Keratinocyte (primary cell): ENCODE measurements around the gene BSG. TPM values are rescaled to one million over a fixed set of nuclear protein-coding genes. Genes with fewer than 3 reads are reported as not detected.

ENCODE experiments used
- DNase-seq: peaks from one replicate; pipeline ENCODE4 v3.0.0-alpha.2; 2011; ENCODE audit warnings: low read depth, missing footprints, low spot score
- FAIRE-seq: peaks from 2 replicates; lab custom pipeline; 2011; peaks lifted over from hg19 to GRCh38; lab: Jason Lieb, UNC
- H2AFZ ChIP-seq: 2 replicates; pipeline ENCODE4 v1.6.0; 2012; ENCODE audit warnings: low read length, control low read depth, inconsistent platforms; ENCODE audit not compliant: control insufficient read depth
- H3K27ac ChIP-seq: 2 replicates; pipeline ENCODE4 v1.5.1; 2011; ENCODE audit warnings: low read length; ENCODE audit not compliant: control insufficient read depth, insufficient read depth
- H3K27me3 ChIP-seq: 3 replicates; pipeline ENCODE4 v1.6.0; 2011; ENCODE audit warnings: low read length; ENCODE audit not compliant: control insufficient read depth, insufficient read depth; ENCODE audit errors: extremely low read depth
- H3K36me3 ChIP-seq, 2 experiments: 2 replicates in 1 of 2; 3 replicates in 1 of 2; pipeline ENCODE4 v1.5.1; 2011; ENCODE audit warnings: low read length in 2 of 2, mild to moderate bottlenecking in 1 of 2; ENCODE audit not compliant: control insufficient read depth in 2 of 2, insufficient read depth in 2 of 2; ENCODE audit errors: extremely low read depth in 1 of 2
- H3K4me1 ChIP-seq: 3 replicates; pipeline ENCODE4 v1.5.1; 2011; ENCODE audit warnings: low read length; ENCODE audit not compliant: control insufficient read depth, insufficient read depth; ENCODE audit errors: extremely low read depth
- H3K4me2 ChIP-seq: 3 replicates; pipeline ENCODE4 v1.6.0; 2011; ENCODE audit warnings: low read depth, low read length; ENCODE audit not compliant: control insufficient read depth, insufficient read depth; ENCODE audit errors: extremely low read depth
- H3K4me3 ChIP-seq, 3 experiments: fragments of 200-600 bp in 1 of 3; sonication (generic) in 1 of 3; 2 replicates in 2 of 3; 3 replicates in 1 of 3; pipeline ENCODE4 v1.5.1; 2011 to 2016; ENCODE audit warnings: low read length in 3 of 3, mild to moderate bottlenecking in 3 of 3, control low read depth in 2 of 3, inconsistent platforms in 1 of 3, low read depth in 1 of 3, mixed read lengths in 1 of 3, mixed run types in 1 of 3, moderate library complexity in 1 of 3; ENCODE audit not compliant: control insufficient read depth in 2 of 3, insufficient read depth in 2 of 3; ENCODE audit errors: extremely low read depth in 1 of 3
- H3K79me2 ChIP-seq: 2 replicates; pipeline ENCODE4 v1.6.0; 2012; ENCODE audit warnings: low read length; ENCODE audit not compliant: control insufficient read depth, insufficient read depth
- H3K9ac ChIP-seq: 3 replicates; pipeline ENCODE4 v1.6.0; 2011; ENCODE audit warnings: low read length; ENCODE audit not compliant: control insufficient read depth, insufficient read depth; ENCODE audit errors: extremely low read depth
- H3K9me1 ChIP-seq: 3 replicates; pipeline ENCODE4 v1.6.0; 2011; ENCODE audit warnings: low read length; ENCODE audit not compliant: control insufficient read depth, insufficient read depth; ENCODE audit errors: extremely low read depth
- H3K9me3 ChIP-seq: 2 replicates; pipeline ENCODE4 v1.5.1; 2012; ENCODE audit warnings: low read depth, low read length; ENCODE audit not compliant: control insufficient read depth
- H4K20me1 ChIP-seq: 3 replicates; pipeline ENCODE4 v1.6.0; 2011; ENCODE audit warnings: low read length; ENCODE audit not compliant: control insufficient read depth, insufficient read depth; ENCODE audit errors: extremely low read depth
- EZH2 ChIP-seq: IDR thresholded peaks from one replicate; pipeline ENCODE4 v1.6.1; 2012; ENCODE audit warnings: inconsistent platforms, mild to moderate bottlenecking, low read length, moderate library complexity
- dilution Hi-C: fragments of 300-500 bp; cut with MboI; formaldehyde crosslinking; loops from one replicate; pipeline ENCODE4 v1.7.0; 2020; ENCODE audit warnings: low sequenced_read_pairs; ENCODE audit not compliant: extremely low pct_ligation_motif_present
- polyA plus RNA-seq, 5 experiments: library from polyadenylated mRNA; depleted of rRNA in 3 of 5; stranded (reverse) in 3 of 5; stranded (forward) in 1 of 5; unstranded in 1 of 5; fragments of >200 nt; gene quantifications; 1 replicate in 1 of 5; 2 replicates in 3 of 5; 3 replicates in 1 of 5; pipeline versions ENCODE4 v1.2.1 to v1.2.3, GENCODE V29; 2011 to 2012; ENCODE audit warnings: missing spikeins in 2 of 5, low read depth in 1 of 5, low replicate concordance in 1 of 5
- TF ChIP-seq, protein P1 (sequence below), 3 experiments: IDR thresholded peaks in 1 of 3; conservative IDR thresholded peaks in 1 of 3; optimal IDR thresholded peaks in 1 of 3; 2 replicates in 2 of 3; 3 replicates in 1 of 3; pipeline versions ENCODE3 to v1.5.1; 2011; ENCODE audit warnings: low read length in 3 of 3, mild to moderate bottlenecking in 3 of 3, moderate library complexity in 2 of 3, control low read depth in 1 of 3, inconsistent platforms in 1 of 3; ENCODE audit not compliant: insufficient read depth in 2 of 3; ENCODE audit errors: extremely low read depth in 1 of 3

The BSG gene
- polyA plus RNA-seq, 1 donor (not counting 4 experiments of a cell fraction or from before 2014, with no cell fraction given): 388 TPM

DNA sequence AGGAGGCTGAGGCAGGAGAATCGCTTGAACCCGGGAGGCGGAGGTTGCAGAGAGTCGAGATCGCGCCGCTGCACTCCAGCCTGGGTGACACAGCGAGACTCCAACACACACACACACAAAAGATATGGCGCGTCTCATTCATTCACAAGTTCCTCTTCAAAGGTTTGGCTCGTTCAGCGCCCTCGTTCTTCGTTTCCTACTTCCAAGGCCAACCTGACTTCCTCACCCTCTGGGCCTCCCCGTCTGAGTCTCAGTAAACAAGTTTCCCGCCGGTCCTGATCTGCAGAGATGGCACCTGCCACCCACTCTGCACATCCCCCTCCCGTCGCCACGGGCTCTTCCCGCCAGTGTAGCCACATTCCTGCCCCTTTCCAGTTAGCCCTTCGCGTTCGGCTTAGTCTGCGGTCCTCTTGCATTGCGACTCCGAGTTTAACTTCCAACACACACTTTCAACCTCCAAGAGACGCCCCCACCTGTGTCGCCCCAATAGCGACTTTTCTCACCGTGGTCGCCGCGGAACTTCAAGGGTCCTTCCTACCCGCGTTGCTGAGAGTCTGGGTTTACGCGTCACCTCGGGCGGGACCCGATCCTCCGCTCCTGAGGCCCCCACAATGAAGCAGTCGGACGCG lies 1.3 kb upstream of the BSG start:
- Histone ChIP-seq H3K4me1 (peaks cover 34% of the 10 kb centered on the region), H3K27me3 (no peaks in the 10 kb centered on the region), H2AFZ (peak overlapping the region; percentile 93), H3K4me3 (peak overlapping the region; percentile 15 to 73 (median 67)), H3K9ac (peak overlapping the region; percentile 69), H4K20me1 (peaks cover 15% of the 10 kb centered on the region), H3K4me2 (peak overlapping the region; percentile 97), H3K27ac (peak overlapping the region; percentile 72), H3K36me3 (no peaks in the 10 kb centered on the region), H3K9me1 (no peaks in the 10 kb centered on the region), H3K9me3 (no peaks in the 10 kb centered on the region), H3K79me2 (peaks cover 34% of the 10 kb centered on the region)
- no peak for FAIRE-seq
- no peak for TF ChIP-seq EZH2
- TF ChIP-seq, protein P1, sequence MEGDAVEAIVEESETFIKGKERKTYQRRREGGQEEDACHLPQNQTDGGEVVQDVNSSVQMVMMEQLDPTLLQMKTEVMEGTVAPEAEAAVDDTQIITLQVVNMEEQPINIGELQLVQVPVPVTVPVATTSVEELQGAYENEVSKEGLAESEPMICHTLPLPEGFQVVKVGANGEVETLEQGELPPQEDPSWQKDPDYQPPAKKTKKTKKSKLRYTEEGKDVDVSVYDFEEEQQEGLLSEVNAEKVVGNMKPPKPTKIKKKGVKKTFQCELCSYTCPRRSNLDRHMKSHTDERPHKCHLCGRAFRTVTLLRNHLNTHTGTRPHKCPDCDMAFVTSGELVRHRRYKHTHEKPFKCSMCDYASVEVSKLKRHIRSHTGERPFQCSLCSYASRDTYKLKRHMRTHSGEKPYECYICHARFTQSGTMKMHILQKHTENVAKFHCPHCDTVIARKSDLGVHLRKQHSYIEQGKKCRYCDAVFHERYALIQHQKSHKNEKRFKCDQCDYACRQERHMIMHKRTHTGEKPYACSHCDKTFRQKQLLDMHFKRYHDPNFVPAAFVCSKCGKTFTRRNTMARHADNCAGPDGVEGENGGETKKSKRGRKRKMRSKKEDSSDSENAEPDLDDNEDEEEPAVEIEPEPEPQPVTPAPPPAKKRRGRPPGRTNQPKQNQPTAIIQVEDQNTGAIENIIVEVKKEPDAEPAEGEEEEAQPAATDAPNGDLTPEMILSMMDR (optimal IDR thresholded peaks at IDR 0.05 in 1 of 3, IDR thresholded peaks at IDR 0.05 in 1 of 3, conservative IDR thresholded peaks at IDR 0.05 in 1 of 3; ENCODE audit: extremely low read depth in 1 of 3, insufficient read depth in 2 of 3, low read length in 3 of 3): no peak
- DNase-seq: no peak
- dilution Hi-C loops: no loop called here

DNA sequence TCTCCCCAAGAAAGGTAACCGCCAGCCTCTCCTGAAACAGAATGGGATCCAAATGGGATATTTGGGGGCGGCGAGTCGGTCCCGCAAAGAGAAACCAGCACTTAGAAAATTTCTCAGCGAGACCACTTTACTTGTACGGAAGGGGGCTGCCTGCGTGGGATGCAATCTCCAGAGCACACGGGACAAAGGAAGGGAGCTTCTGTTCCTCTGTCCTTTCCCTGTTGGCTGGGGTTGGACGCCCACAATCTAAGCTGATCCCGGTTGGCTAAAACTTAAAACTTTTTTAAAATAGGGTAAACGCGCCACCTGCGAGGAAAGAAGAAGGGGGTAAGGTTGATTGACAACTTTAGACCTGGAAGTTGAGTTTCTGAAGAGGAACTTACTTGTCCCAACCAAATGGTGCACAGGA lies 826 bp upstream of the BSG start:
- FAIRE-seq: no peak
- Histone ChIP-seq H3K9ac (peak overlapping the region; percentile 69), H3K27me3 (no peaks in the 10 kb centered on the region), H3K9me3 (no peaks in the 10 kb centered on the region), H2AFZ (peak overlapping the region; percentile 93), H3K27ac (peak overlapping the region; percentile 72), H4K20me1 (peaks cover 19% of the 10 kb centered on the region), H3K4me3 (peak overlapping the region; percentile 15 to 73 (median 67)), H3K36me3 (peaks cover 0 to under 1% of the 10 kb centered on the region in 2 experiments), H3K79me2 (peaks cover 39% of the 10 kb centered on the region), H3K4me2 (peak overlapping the region; percentile 97), H3K9me1 (no peaks in the 10 kb centered on the region), H3K4me1 (peaks cover 36% of the 10 kb centered on the region)
- no peak for TF ChIP-seq EZH2
- TF ChIP-seq, protein P1 (optimal IDR thresholded peaks at IDR 0.05 in 1 of 3, IDR thresholded peaks at IDR 0.05 in 1 of 3, conservative IDR thresholded peaks at IDR 0.05 in 1 of 3; ENCODE audit: extremely low read depth in 1 of 3, insufficient read depth in 2 of 3, low read length in 3 of 3): no peak
- dilution Hi-C loops: no loop called here
- DNase-seq: no peak
